Retinal pigment epithelial cell (primary cell): ENCODE measurements around the gene TAF6.
A peak's percentile ranks its signal among the peaks of the same experiment; 100 is the strongest.
"Not testable (repeated sequence)": the region's sequence is repeated elsewhere in the genome, so short reads cannot be mapped to it uniquely, and the experiment has no call there.

Source experiments
- DNase-seq: peaks from one replicate; pipeline ENCODE4 v3.0.0-alpha.2; 2010; ENCODE audit warnings: low read depth
- H3K4me3 ChIP-seq: 2 replicates; pipeline ENCODE4 v1.5.1; 2011; ENCODE audit warnings: mild to moderate bottlenecking, low read length, control low read depth, moderate library complexity
- TF ChIP-seq, protein P1 (sequence below): conservative IDR thresholded peaks from 2 replicates; pipeline ENCODE4 v1.5.1; 2011; ENCODE audit warnings: low read depth, low read length, control low read depth, inconsistent platforms

Gene TAF6

GRCh38 chr7:100148225-100148558 lies 29.0 kb upstream of the TAF6 start:
- TF ChIP-seq, protein P1, sequence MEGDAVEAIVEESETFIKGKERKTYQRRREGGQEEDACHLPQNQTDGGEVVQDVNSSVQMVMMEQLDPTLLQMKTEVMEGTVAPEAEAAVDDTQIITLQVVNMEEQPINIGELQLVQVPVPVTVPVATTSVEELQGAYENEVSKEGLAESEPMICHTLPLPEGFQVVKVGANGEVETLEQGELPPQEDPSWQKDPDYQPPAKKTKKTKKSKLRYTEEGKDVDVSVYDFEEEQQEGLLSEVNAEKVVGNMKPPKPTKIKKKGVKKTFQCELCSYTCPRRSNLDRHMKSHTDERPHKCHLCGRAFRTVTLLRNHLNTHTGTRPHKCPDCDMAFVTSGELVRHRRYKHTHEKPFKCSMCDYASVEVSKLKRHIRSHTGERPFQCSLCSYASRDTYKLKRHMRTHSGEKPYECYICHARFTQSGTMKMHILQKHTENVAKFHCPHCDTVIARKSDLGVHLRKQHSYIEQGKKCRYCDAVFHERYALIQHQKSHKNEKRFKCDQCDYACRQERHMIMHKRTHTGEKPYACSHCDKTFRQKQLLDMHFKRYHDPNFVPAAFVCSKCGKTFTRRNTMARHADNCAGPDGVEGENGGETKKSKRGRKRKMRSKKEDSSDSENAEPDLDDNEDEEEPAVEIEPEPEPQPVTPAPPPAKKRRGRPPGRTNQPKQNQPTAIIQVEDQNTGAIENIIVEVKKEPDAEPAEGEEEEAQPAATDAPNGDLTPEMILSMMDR = no peak
- DNase-seq = no peak
- peak overlapping the region; percentile 53 for H3K4me3 ChIP-seq

GRCh38 chr7:100147278-100147677 lies 28.1 kb upstream of the TAF6 start:
- no peak overlapping the region for H3K4me3 ChIP-seq
- TF ChIP-seq, protein P1 = no peak
- DNase-seq = no peak

GRCh38 chr7:100146350-100146749 lies 27.2 kb upstream of the TAF6 start:
- not testable (repeated sequence) for DNase-seq, H3K4me3 ChIP-seq

- H3K4me3 ChIP-seq = no peak overlapping the region
- TF ChIP-seq, protein P1 = no peak
- no peak for DNase-seq
These were observed 23.3 kb upstream of the TAF6 start for GRCh38 chr7:100142461-100142860.

GRCh38 chr7:100141555-100141949 lies 22.4 kb upstream of the TAF6 start:
- DNase-seq = no peak
- TF ChIP-seq, protein P1 = no peak
- no peak overlapping the region for H3K4me3 ChIP-seq

DNA sequence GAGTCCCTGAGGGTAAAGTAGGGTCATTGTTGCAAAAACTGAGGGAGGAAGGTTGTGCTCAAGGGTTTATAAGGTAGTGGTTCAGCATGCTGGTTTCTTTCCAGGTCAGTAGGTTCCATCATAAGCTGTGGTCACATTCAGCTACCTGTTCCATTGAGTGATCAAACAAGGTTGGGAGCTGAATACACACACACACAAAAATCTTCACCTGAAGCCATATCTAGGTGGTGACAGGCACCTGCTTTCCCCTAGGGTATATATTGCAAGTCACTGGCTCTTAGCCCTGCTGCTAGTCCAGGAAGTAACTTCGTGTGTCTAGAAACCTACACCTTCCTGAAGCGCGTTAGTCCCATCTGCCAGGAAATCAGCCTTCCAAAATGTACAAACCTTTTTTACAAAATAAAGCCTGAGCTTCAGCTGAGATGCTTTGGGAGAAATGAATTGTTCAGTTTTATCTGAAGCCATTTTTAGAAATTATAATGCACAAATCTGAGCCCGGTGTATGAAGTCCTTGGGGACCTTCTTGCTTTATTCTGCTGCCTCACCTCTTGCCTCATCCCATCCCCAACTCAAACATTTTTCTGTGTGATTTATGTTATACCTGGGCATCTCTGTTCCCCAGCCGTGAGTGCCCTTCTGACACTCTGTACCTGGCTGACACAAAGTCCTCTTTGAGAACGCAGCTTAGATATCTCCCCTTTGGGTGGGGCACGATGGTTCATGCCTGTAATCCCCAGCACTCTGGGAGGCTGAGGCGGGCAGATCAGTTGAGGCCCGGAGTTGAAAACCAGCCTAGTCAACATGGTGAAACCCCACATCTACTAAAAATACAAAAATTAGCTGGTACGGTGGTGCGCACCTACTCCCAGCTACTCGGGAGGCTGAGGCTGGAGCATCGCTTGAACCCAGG lies 18.9 kb upstream of the TAF6 start:
- TF ChIP-seq, protein P1 = no peak

DNA sequence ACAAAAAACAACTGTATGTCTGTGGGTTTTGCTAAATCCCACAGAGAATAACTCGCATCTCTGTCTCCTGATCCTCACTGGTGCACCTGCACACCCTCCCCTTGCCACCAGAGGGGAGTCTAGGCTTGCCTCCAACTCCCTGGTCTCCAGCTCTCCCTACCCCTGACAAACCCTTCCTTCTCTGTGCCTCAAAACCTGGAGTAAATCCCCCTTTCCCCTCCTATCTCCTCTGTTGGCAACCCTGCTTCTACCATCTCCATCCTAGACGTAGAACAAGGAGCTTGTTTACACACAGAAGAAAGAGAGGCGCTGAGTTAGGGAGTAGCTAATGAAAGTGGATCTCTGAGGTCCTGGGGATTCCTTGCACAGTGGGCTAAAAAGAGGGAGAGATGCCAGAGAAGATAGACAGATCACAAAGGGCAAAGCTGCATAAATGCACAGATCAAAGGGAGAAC lies 13.6 kb upstream of the TAF6 start:
- TF ChIP-seq, protein P1 = peak; percentile 99
- no peak overlapping the region for H3K4me3 ChIP-seq
- no peak for DNase-seq

More for the DNA sequence above, 18.9 kb upstream of the TAF6 start:
- no peak overlapping the region for H3K4me3 ChIP-seq
- no peak for DNase-seq
